ENCODE measurements around the gene SFXN1. TPM values are rescaled to one million over a fixed set of nuclear protein-coding genes. Genes with fewer than 3 reads are reported as not detected.

The SFXN1 gene
- total RNA-seq, 1 experiment from 2014 or later = 88.3 TPM

DNA sequence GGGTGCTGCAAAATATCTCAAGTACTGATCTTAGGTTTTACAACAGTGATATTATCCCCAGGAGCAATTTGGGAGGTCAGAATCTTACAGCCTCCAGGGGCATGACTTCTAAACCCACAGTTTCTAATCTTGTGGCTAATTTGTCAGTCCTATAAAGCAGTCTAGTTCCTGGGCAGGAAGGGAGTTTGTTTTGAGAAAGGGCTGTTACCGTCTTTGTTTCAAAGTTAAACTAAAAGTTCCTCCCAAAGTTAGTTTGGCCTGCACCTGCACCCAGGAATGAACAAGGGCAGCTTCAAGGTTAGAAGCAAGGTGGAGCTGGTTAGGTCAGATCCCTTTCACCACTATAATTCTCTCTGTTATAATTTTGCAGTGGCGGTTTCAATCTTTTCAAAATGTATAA, 81.7 kb downstream of the SFXN1 start:
- CTCF ChIA-PET = interaction anchor here (0.6 kb wide), 1 partner anchor 25 kb away, joined by 5 read pairs; no protein-coding TSS in a partner anchor
- ATAC-seq (no peak), DNase-seq (ENCODE audit: low read depth, low spot score) (no peak)
- intact Hi-C loops (cut with micrococcal nuclease; ENCODE audit: unreplicated experiment) (loop anchor here (10.0 kb wide), 1 partner anchor 95 kb away; the partner anchor contains the start of gene HRH2), in situ Hi-C loops (cut with HindIII; ENCODE audit: low pct_unique_long_range_greater_than_20kb, low sequenced_read_pairs) (no loop called here)
- Histone ChIP-seq H3K27me3 (ENCODE audit: control insufficient read depth, insufficient read depth, low read length) (peaks cover 20% of the 10 kb centered on the region), H3K4me1 (ENCODE audit: control insufficient read depth, insufficient read depth, low read length) (no peaks in the 10 kb centered on the region), H3K27ac (ENCODE audit: low read length) (no peak overlapping the region), H3K9me3 (ENCODE audit: control insufficient read depth, insufficient read depth, low read depth, low read length) (no peaks in the 10 kb centered on the region), H3K4me3 (ENCODE audit: low read depth in 2 of 2, low read length in 2 of 2) (no peak overlapping the region), H3K36me3 (ENCODE audit: control insufficient read depth, insufficient read depth, low read length) (no peaks in the 10 kb centered on the region)
- TF ChIP-seq SIN3A (IDR thresholded peaks at IDR 0.05; ENCODE audit: borderline replicate concordance, insufficient read depth, low read depth, low read length) (no peak), REST (IDR thresholded peaks at IDR 0.05; ENCODE audit: insufficient read depth in 1 of 2, low read depth in 2 of 2, low read length in 1 of 2) (no peak), TCF7L2 (IDR thresholded peaks at IDR 0.05; ENCODE audit: low read depth, low read length) (no peak), POLR2AphosphoS5 (IDR thresholded peaks at IDR 0.05; ENCODE audit: low read depth, low read length) (no peak)
- TF ChIP-seq, protein P1, sequence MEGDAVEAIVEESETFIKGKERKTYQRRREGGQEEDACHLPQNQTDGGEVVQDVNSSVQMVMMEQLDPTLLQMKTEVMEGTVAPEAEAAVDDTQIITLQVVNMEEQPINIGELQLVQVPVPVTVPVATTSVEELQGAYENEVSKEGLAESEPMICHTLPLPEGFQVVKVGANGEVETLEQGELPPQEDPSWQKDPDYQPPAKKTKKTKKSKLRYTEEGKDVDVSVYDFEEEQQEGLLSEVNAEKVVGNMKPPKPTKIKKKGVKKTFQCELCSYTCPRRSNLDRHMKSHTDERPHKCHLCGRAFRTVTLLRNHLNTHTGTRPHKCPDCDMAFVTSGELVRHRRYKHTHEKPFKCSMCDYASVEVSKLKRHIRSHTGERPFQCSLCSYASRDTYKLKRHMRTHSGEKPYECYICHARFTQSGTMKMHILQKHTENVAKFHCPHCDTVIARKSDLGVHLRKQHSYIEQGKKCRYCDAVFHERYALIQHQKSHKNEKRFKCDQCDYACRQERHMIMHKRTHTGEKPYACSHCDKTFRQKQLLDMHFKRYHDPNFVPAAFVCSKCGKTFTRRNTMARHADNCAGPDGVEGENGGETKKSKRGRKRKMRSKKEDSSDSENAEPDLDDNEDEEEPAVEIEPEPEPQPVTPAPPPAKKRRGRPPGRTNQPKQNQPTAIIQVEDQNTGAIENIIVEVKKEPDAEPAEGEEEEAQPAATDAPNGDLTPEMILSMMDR (IDR thresholded peaks at IDR 0.05) = no peak
- POLR2A ChIA-PET = interaction anchor here (0.6 kb wide), 2 partner anchors 73 to 810 kb away, joined by 6 to 12 read pairs; no protein-coding TSS in a partner anchor
- BruUV-seq (replicated peaks) = no TSS peak

- no peak for ATAC-seq
- in situ Hi-C loops (cut with HindIII; ENCODE audit: low pct_unique_long_range_greater_than_20kb, low sequenced_read_pairs) (no loop called here), intact Hi-C loops (cut with micrococcal nuclease; ENCODE audit: unreplicated experiment) (loop anchor here (10.0 kb wide), 1 partner anchor 94 kb away; the partner anchor contains the start of gene HRH2)
- TF ChIP-seq TCF7L2 (IDR thresholded peaks at IDR 0.05; ENCODE audit: low read depth, low read length) (no peak), POLR2AphosphoS5 (IDR thresholded peaks at IDR 0.05; ENCODE audit: low read depth, low read length) (no peak), REST (IDR thresholded peaks at IDR 0.05; ENCODE audit: insufficient read depth in 1 of 2, low read depth in 2 of 2, low read length in 1 of 2) (no peak), SIN3A (IDR thresholded peaks at IDR 0.05; ENCODE audit: borderline replicate concordance, insufficient read depth, low read depth, low read length) (no peak)
- TF ChIP-seq, protein P1 (IDR thresholded peaks at IDR 0.05) = no peak
- no TSS peak for BruUV-seq (replicated peaks)
- Histone ChIP-seq H3K4me1 (ENCODE audit: control insufficient read depth, insufficient read depth, low read length) (no peaks in the 10 kb centered on the region), H3K27me3 (ENCODE audit: control insufficient read depth, insufficient read depth, low read length) (peaks cover 26% of the 10 kb centered on the region), H3K9me3 (ENCODE audit: control insufficient read depth, insufficient read depth, low read depth, low read length) (no peaks in the 10 kb centered on the region), H3K36me3 (ENCODE audit: control insufficient read depth, insufficient read depth, low read length) (no peaks in the 10 kb centered on the region), H3K4me3 (ENCODE audit: low read depth in 2 of 2, low read length in 2 of 2) (no peak overlapping the region), H3K27ac (ENCODE audit: low read length) (no peak overlapping the region)
- CTCF ChIA-PET = no interaction called here
- DNase-seq (ENCODE audit: low read depth, low spot score) = no peak
- POLR2A ChIA-PET = no interaction called here
Measured at GRCh38 chr5:175561085-175561484, 82.7 kb downstream of the SFXN1 start.
